Vagina (tissue), 2 donors: ENCODE data around the gene CBFA2T2. TPM values are rescaled to one million over a fixed set of nuclear protein-coding genes. Genes with fewer than 3 reads are reported as not detected.
A peak's percentile ranks its signal among the peaks of the same experiment; 100 is the strongest.
"Not testable (repeated sequence)": the region's sequence is repeated elsewhere in the genome, so short reads cannot be mapped to it uniquely, and the experiment has no call there.

ENCODE experiments used
- DNase-seq, 2 donors: peaks; one replicate each; pipeline ENCODE4 v3.0.0-alpha.2; 2017; ENCODE audit errors: extremely low spot score in 2 of 2
- H3K27ac ChIP-seq: fragments of 200-600 bp; sonication (generic); one replicate; pipeline ENCODE4 v1.5.1; 2019
- H3K27me3 ChIP-seq: fragments of 200-600 bp; sonication (generic); one replicate; pipeline ENCODE4 v1.5.1; 2019
- H3K36me3 ChIP-seq, 2 donors: fragments of 200-600 bp; sonication (generic); one replicate each; pipeline ENCODE4 v1.5.1; 2017 to 2019
- H3K4me1 ChIP-seq: fragments of 200-600 bp; sonication (generic); one replicate; pipeline ENCODE4 v1.5.1; 2019
- H3K4me3 ChIP-seq, 2 donors: fragments of 200-600 bp; sonication (generic); 1 replicate in 1 of 2; 2 replicates in 1 of 2; pipeline ENCODE4 v1.5.1; 2016 to 2019
- H3K9me3 ChIP-seq: fragments of 200-600 bp; sonication (generic); one replicate; pipeline ENCODE4 v1.5.1; 2019
- POLR2A ChIP-seq, 2 donors: fragments of 450-650 bp; IDR thresholded peaks; one replicate each; pipeline ENCODE4 v1.6.1; 2017; ENCODE audit warnings: antibody characterized with exemption in 2 of 2, mild to moderate bottlenecking in 2 of 2, moderate library complexity in 2 of 2
- POLR2AphosphoS5 ChIP-seq, 2 donors: sonication (generic); formaldehyde crosslinking; IDR thresholded peaks; one replicate each; pipeline ENCODE4 v1.9.0; 2017; ENCODE audit warnings: antibody characterized with exemption in 2 of 2, mild to moderate bottlenecking in 2 of 2, low read depth in 1 of 2; ENCODE audit not compliant: insufficient read depth in 1 of 2
- intact Hi-C: fragments of 100-400 bp; cut with DNase I; formaldehyde crosslinking; loops from one replicate; pipeline ENCODE4 v1.15.1; 2023
- total RNA-seq: library from RNA; depleted of rRNA; stranded (reverse); fragments of >200 nt; gene quantifications from one replicate; pipeline ENCODE4 v1.2.3, GENCODE V29; 2016
- TF ChIP-seq, protein P1 (sequence below), 3 experiments: fragments of 450-650 bp in 2 of 3; fragments of 200-600 bp in 1 of 3; sonication (generic) in 1 of 3; IDR thresholded peaks; one replicate each; pipeline ENCODE4 v1.5.1; 2017 to 2019; ENCODE audit warnings: antibody characterized with exemption in 3 of 3, mild to moderate bottlenecking in 2 of 3, moderate library complexity in 2 of 3

CBFA2T2 gene
- total RNA-seq, 1 donor from 2014 or later: 34.9 TPM

DNA sequence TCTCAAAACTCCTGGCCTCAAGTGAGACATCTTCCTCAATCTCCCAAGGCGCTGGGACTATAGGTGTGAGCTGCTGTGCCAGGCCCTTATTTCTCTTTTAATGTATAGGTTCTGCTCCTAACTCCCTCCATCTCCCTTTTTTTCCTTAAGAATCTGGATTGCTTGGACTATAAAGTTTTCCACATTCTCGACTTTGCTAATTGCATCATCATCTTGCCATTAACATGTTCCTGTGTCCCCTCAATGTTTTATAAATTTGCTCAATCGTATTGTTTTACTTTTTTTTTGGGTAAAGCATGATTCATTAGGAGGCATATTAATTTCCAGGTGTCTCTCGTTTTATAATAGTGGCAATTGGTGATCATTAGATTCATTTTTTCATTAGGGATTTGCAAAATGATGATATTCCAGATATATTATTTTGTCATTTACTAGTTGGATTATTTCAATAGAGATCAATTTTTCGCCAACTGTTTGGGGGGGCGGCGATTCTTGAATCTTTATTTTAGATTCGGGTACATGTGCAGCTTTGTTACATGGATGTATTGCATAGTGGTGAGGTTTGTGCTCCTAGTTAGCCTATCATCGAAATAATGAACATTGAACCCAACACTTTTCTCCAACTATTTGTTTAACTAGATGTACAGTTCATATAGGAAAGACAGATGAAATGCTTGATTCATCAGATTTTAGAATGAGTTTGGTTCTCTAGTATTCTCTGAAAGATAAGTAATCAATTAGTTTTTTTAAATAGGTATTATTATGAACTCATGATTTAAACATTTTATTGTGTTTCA, 68.7 kb downstream of the CBFA2T2 start:
- no peak overlapping the region for H3K27ac ChIP-seq
- no peak overlapping the region for H3K4me3 ChIP-seq
- no peaks in the 10 kb centered on the region for H3K36me3 ChIP-seq
- H3K27me3 ChIP-seq: no peaks in the 10 kb centered on the region
- TF ChIP-seq, protein P1, sequence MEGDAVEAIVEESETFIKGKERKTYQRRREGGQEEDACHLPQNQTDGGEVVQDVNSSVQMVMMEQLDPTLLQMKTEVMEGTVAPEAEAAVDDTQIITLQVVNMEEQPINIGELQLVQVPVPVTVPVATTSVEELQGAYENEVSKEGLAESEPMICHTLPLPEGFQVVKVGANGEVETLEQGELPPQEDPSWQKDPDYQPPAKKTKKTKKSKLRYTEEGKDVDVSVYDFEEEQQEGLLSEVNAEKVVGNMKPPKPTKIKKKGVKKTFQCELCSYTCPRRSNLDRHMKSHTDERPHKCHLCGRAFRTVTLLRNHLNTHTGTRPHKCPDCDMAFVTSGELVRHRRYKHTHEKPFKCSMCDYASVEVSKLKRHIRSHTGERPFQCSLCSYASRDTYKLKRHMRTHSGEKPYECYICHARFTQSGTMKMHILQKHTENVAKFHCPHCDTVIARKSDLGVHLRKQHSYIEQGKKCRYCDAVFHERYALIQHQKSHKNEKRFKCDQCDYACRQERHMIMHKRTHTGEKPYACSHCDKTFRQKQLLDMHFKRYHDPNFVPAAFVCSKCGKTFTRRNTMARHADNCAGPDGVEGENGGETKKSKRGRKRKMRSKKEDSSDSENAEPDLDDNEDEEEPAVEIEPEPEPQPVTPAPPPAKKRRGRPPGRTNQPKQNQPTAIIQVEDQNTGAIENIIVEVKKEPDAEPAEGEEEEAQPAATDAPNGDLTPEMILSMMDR (IDR thresholded peaks at IDR 0.05): no peak
- TF ChIP-seq POLR2A (IDR thresholded peaks at IDR 0.05) (no peak), POLR2AphosphoS5 (IDR thresholded peaks at IDR 0.05; ENCODE audit: insufficient read depth in 1 of 2, low read depth in 1 of 2) (no peak)
- peaks cover 40% of the 10 kb centered on the region for H3K4me1 ChIP-seq
- DNase-seq: no peak
- H3K9me3 ChIP-seq: no peaks in the 10 kb centered on the region
- intact Hi-C loops: no loop called here

DNA sequence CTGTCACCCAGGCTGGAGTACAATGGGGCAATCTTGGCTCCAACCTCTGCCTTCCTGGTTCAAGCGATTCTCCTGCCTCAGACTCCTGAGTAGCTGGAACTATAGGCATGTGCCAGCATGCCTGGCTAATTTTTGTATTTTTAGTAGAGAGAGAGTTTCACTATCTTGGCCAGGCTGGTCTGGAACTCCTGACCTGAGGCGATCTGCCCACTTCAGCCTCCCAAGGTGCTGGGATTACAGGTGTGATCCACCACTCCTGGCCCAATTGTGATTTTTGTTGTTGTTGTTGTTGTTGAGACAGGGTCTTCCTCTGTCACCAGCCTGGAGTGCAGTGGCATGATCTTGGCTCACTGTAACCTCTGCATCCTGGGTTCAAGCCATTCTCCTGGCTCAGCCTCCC, 69.3 kb downstream of the CBFA2T2 start:
- DNase-seq: no peak
- no peaks in the 10 kb centered on the region for H3K27me3 ChIP-seq
- intact Hi-C loops: no loop called here
- no peak for TF ChIP-seq POLR2AphosphoS5 (IDR thresholded peaks at IDR 0.05; ENCODE audit: insufficient read depth in 1 of 2, low read depth in 1 of 2)
- no peak for TF ChIP-seq POLR2A (IDR thresholded peaks at IDR 0.05)
- TF ChIP-seq, protein P1 (IDR thresholded peaks at IDR 0.05): no peak
- no peaks in the 10 kb centered on the region for H3K9me3 ChIP-seq
- H3K36me3 ChIP-seq: no peaks in the 10 kb centered on the region
- H3K27ac ChIP-seq: no peak overlapping the region
- peaks cover 40% of the 10 kb centered on the region for H3K4me1 ChIP-seq
- H3K4me3 ChIP-seq: no peak overlapping the region

DNA sequence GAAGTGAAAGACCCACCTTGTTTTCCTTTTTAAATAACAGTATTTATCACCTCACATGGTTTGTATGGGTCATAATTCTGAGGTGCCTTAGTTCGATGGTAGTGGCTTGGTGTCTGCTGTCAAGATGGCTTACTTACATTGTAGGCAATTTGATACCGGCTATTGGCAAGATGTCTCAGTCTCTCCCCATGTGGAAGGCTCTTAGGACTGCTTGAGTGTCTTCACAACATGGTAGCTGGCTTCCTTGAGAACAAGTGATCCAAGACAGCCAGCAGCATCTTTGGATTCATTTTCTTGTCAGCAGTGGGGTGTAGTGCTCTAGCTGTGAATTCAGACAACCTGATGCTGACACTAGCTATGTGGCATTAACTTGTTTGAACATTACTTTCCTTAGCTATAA, 70.1 kb downstream of the CBFA2T2 start:
- H3K4me3 ChIP-seq: no peak overlapping the region
- no peak for TF ChIP-seq POLR2AphosphoS5 (IDR thresholded peaks at IDR 0.05; ENCODE audit: insufficient read depth in 1 of 2, low read depth in 1 of 2)
- TF ChIP-seq POLR2A (IDR thresholded peaks at IDR 0.05): no peak
- TF ChIP-seq, protein P1 (IDR thresholded peaks at IDR 0.05): no peak
- intact Hi-C loops: no loop called here
- no peaks in the 10 kb centered on the region for H3K9me3 ChIP-seq
- no peaks in the 10 kb centered on the region for H3K36me3 ChIP-seq
- H3K27ac ChIP-seq: no peak overlapping the region
- H3K27me3 ChIP-seq: no peaks in the 10 kb centered on the region
- peaks cover 32% of the 10 kb centered on the region for H3K4me1 ChIP-seq
- DNase-seq: no peak

DNA sequence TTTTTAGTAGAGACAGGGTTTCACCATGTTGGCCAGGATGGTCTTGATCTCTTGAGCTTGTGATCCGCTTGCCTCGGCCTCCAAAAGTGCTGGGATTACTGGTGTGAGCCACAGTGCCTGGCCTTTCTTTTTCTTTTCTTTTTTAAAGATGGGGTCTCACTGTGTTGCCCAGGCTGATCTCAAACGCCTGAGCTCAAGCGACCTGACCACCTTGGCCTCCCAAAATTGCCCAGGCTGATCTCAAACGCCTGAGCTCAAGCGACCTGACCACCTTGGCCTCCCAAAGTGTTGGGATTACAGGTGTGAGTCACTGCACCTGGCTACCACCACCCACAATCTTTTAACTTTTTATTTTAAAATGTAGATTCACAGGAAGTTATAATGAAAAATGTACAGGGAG, 71.2 kb downstream of the CBFA2T2 start:
- H3K27ac ChIP-seq, H3K36me3 ChIP-seq, H3K4me3 ChIP-seq, H3K27me3 ChIP-seq, DNase-seq, intact Hi-C loops, H3K9me3 ChIP-seq: not testable (repeated sequence)
- H3K4me1 ChIP-seq: peaks cover 23% of the 10 kb centered on the region

DNA sequence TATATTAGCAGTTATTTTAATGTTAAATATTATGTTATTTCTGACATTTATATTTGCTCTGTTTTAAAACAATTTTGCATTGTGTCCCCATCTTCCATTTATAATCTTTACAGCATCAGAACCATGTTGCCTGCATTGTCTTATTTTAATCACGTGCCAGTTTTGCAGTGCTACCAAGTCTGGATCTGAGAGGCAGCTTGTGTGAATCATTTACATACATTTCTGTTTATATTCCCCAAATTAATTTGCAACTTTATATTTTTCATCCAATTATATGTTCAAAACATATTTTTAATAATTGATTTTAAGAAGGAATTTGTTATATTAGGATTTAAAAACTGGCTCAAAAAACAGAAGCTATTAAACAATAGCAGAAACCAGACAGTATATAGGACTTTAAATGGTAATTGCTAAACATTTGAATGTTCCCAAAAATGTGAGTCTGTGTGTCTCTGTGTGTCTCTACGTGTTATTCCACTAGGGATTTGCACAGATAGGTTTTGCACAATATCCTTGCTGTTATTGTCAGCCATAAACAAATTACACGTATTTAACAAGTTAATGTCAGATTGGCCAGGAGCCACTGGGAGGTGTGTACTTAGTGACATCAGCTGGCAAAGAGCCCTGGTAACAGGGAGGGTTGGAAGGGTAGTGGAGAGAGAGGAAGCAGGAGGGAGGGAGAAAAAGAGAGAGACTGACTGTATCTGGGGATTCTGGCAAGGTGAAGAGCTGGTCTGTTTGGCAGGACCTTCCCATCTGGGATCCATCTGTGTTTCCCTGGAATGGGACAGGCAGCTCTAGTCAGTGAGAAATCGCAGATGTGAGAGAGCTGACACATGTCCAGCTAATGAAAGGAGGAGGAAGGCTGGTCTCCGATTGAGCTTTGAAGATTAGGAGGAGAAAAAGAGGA, 72.1 kb downstream of the CBFA2T2 start:
- intact Hi-C loops: no loop called here
- peaks cover 32% of the 10 kb centered on the region for H3K4me1 ChIP-seq
- no peak overlapping the region for H3K4me3 ChIP-seq

More for the DNA sequence above, 72.1 kb downstream of the CBFA2T2 start:
- peak overlapping the region; percentile 22 for H3K27ac ChIP-seq
- peak in 1 of 2 donors; percentile 97 for DNase-seq
- H3K9me3 ChIP-seq: no peaks in the 10 kb centered on the region
- no peaks in the 10 kb centered on the region for H3K36me3 ChIP-seq
- TF ChIP-seq, protein P1 (IDR thresholded peaks at IDR 0.05): no peak
- TF ChIP-seq POLR2AphosphoS5 (IDR thresholded peaks at IDR 0.05; ENCODE audit: insufficient read depth in 1 of 2, low read depth in 1 of 2): peak; percentile 30 to 59
- H3K27me3 ChIP-seq: no peaks in the 10 kb centered on the region
